Fibroblast of mammary gland (primary cell): Measurements from ENCODE around the gene PLA2G12A.
A peak's percentile ranks its signal among the peaks of the same experiment; 100 is the strongest.

ENCODE experiments used
- DNase-seq: peaks from one replicate; pipeline ENCODE4 v3.0.0-alpha.2; 2010; ENCODE audit warnings: low read depth
- H3K4me3 ChIP-seq: 2 replicates; pipeline ENCODE4 v1.5.1; 2011; ENCODE audit warnings: low read depth, mild to moderate bottlenecking, low read length, moderate library complexity; ENCODE audit not compliant: control insufficient read depth
- CTCF ChIP-seq: conservative IDR thresholded peaks from 2 replicates; pipeline ENCODE4 v1.5.1; 2011; ENCODE audit warnings: low read depth, low read length, inconsistent platforms; ENCODE audit not compliant: control insufficient read depth, insufficient read depth

PLA2G12A gene

GRCh38 chr4:109708990-109709389 is 20.9 kb downstream of the PLA2G12A start:
- TF ChIP-seq CTCF: no peak
- no peak overlapping the region for H3K4me3 ChIP-seq
- no peak for DNase-seq

- no peak overlapping the region for H3K4me3 ChIP-seq
- no peak for TF ChIP-seq CTCF
- DNase-seq: no peak
These were observed 21.4 kb downstream of the PLA2G12A start for GRCh38 chr4:109708435-109708834.

- DNase-seq: no peak
- no peak for TF ChIP-seq CTCF
- H3K4me3 ChIP-seq: peak overlapping the region; percentile 78
These were observed 26.1 kb downstream of the PLA2G12A start for GRCh38 chr4:109703664-109704361.

- H3K4me3 ChIP-seq: peak within 1 kb of the TSS; percentile 78
- TF ChIP-seq CTCF: peak; percentile 45
- DNase-seq: peak; percentile 61
These were observed 26.8 kb downstream of the PLA2G12A start, which contains the start of gene CASP6 for GRCh38 chr4:109702950-109703663. TSS of gene CASP6 (minus strand) at chr4:109703445. CDS start at chr4:109703395, 50 bp downstream.

GRCh38 chr4:109701566-109702410 is 28.1 kb downstream of the PLA2G12A start:
- DNase-seq: no peak
- no peak for TF ChIP-seq CTCF
- H3K4me3 ChIP-seq: peak overlapping the region; percentile 78

- DNase-seq: peak; percentile 26
- TF ChIP-seq CTCF: no peak
- no peak overlapping the region for H3K4me3 ChIP-seq
These were observed 30.2 kb downstream of the PLA2G12A start for GRCh38 chr4:109699553-109700225.
